GM20000 (cell line): ENCODE data around the gene ANO10.
"Not testable (repeated sequence)": the region's sequence is repeated elsewhere in the genome, so short reads cannot be mapped to it uniquely, and the experiment has no call there.

Source experiments
- DNase-seq: peaks from one replicate; pipeline ENCODE4 v3.0.0; 2012; ENCODE audit warnings: low spot score
- CTCF ChIP-seq: IDR thresholded peaks from 2 replicates; pipeline ENCODE4 v1.5.1; 2012; ENCODE audit warnings: mild to moderate bottlenecking, control low read depth; ENCODE audit errors: extremely low read depth, missing control alignments

Gene ANO10

GRCh38 chr3:43490640-43491185 lies 131.1 kb downstream of the ANO10 start:
- DNase-seq = no peak
- TF ChIP-seq CTCF = no peak

DNA sequence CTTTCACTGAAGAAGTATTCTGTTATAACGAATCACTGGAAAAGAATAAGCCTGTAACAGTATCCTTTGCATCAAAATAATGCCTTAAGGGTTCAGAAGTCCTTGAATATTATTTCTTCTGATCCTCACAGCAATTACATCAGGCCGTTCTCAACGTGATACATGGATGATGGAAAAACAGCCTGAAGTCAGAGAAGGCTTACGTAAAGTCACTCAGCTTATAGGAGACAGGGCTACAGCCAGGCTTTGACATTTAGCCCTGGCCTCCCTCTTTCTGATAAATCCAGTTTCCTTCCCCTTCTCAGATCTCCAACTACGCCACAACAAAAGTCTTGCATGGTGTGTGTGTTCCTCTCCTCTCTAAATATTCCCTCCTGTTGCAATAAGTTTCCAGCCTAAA lies 131.9 kb downstream of the ANO10 start:
- TF ChIP-seq CTCF = no peak
- DNase-seq = no peak

- TF ChIP-seq CTCF = no peak
- no peak for DNase-seq
Measured at GRCh38 chr3:43485931-43486330, 135.9 kb downstream of the ANO10 start.

GRCh38 chr3:43484926-43485488 lies 136.8 kb downstream of the ANO10 start:
- no peak for TF ChIP-seq CTCF
- DNase-seq = no peak

DNA sequence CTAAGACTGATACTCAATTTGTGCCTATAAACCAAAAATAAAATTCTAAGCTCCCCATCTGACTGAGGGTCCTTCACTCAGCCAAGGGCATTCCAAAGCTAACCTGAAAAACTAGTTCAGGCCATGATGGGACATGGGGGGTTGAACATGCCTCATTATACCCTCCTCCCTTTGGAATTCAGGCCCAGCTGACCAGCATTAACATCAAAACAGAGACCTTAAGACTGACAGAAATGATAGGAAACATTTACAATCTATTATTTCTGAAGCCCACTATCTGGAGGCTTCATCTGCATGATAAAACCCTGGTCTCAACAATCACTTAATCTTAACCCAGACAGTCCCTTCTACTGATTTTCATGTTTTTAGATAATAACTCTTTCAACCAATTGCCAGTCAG lies 140.4 kb downstream of the ANO10 start:
- no peak for DNase-seq
- no peak for TF ChIP-seq CTCF

DNA sequence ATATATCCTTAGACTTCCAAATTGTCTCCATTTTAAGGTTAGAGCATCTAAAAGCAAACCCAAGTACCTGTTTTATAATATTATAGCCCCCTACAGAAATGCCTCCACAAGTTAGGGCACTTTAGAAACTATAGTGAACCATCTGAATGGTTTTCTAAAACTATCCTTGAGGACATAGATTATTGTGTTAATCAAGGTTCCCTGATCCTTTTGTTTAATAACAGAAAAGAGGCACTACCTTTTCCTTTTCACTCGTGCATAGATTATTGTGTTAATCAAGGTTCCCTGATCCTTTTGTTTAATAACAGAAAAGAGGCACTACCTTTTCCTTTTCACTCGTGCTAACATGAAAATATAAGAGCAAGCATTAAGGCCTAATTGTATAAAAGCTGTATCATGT lies 143.0 kb downstream of the ANO10 start:
- not testable (repeated sequence) for DNase-seq

GRCh38 chr3:43478118-43478785 lies 143.6 kb downstream of the ANO10 start:
- no peak for DNase-seq
- TF ChIP-seq CTCF = no peak

- DNase-seq = no peak
- no peak for TF ChIP-seq CTCF
Measured at GRCh38 chr3:43477600-43477999, 144.2 kb downstream of the ANO10 start.
